Inferior parietal cortex (tissue), 1 donor: Measurements from ENCODE around the gene PPP1R36.
"Not testable (repeated sequence)": the region's sequence is repeated elsewhere in the genome, so short reads cannot be mapped to it uniquely, and the experiment has no call there.

Source experiments
- DNase-seq: peaks from one replicate; pipeline ENCODE4 v3.0.0-alpha.2; 2016; ENCODE audit errors: extremely low spot score

PPP1R36 gene

GRCh38 chr14:64520699-64521098 lies 29.1 kb upstream of the PPP1R36 start:
- DNase-seq = no peak

- DNase-seq = no peak
Measured at GRCh38 chr14:64522591-64523355, 27.0 kb upstream of the PPP1R36 start.

GRCh38 chr14:64525354-64525753 lies 24.4 kb upstream of the PPP1R36 start:
- DNase-seq = no peak

- DNase-seq = no peak
Measured at GRCh38 chr14:64531567-64531966, 18.2 kb upstream of the PPP1R36 start.

- DNase-seq = no peak
Measured at GRCh38 chr14:64536488-64537245, 13.1 kb upstream of the PPP1R36 start.

- peak; percentile 96 for DNase-seq
Measured at GRCh38 chr14:64540208-64541202, 9.3 kb upstream of the PPP1R36 start, which contains the start of gene HSPA2. Gene HSPA2 (plus strand): TSS chr14:64540741. CDS start chr14:64540850, 109 bp downstream.

GRCh38 chr14:64541261-64541971 lies 8.3 kb upstream of the PPP1R36 start:
- no peak for DNase-seq

- DNase-seq = no peak
Measured at GRCh38 chr14:64541972-64542835, 7.6 kb upstream of the PPP1R36 start.

GRCh38 chr14:64542836-64543201 lies 6.9 kb upstream of the PPP1R36 start:
- DNase-seq = no peak

GRCh38 chr14:64544607-64545312 lies 5.0 kb upstream of the PPP1R36 start:
- no peak for DNase-seq

- no peak for DNase-seq
Measured at GRCh38 chr14:64549016-64549415, 745 bp upstream of the PPP1R36 start.

GRCh38 chr14:64550621-64551333 lies 1.0 kb downstream of the PPP1R36 start:
- no peak for DNase-seq

GRCh38 chr14:64554556-64554955 lies 4.8 kb downstream of the PPP1R36 start:
- DNase-seq = no peak

- DNase-seq = no peak
Measured at GRCh38 chr14:64556526-64556925, 6.8 kb downstream of the PPP1R36 start.

- not testable (repeated sequence) for DNase-seq
Measured at GRCh38 chr14:64558216-64558615, 8.5 kb downstream of the PPP1R36 start.

- no peak for DNase-seq
Measured at GRCh38 chr14:64561631-64562030, 11.9 kb downstream of the PPP1R36 start.

- no peak for DNase-seq
Measured at GRCh38 chr14:64562436-64562835, 12.7 kb downstream of the PPP1R36 start.

GRCh38 chr14:64563696-64564095 lies 13.9 kb downstream of the PPP1R36 start:
- peak; percentile 61 for DNase-seq

- DNase-seq = no peak
Measured at GRCh38 chr14:64566651-64567122, 16.9 kb downstream of the PPP1R36 start.
